Endothelial cell of umbilical vein (primary cell): ENCODE results near the gene HABP4. TPM values are rescaled to one million over a fixed set of nuclear protein-coding genes. Genes with fewer than 3 reads are reported as not detected.

Experiments
- BruUV-seq: library from RNA; stranded (reverse); fragments of 400-500 nt; replicated peaks from 2 replicates; lab custom pipeline; 2021; lab: Mats Ljungman, UMichigan
- CTCF ChIA-PET: fragments of 300-600, 350-600 bp; sonication (Branson Sonifier 250); formaldehyde crosslinking; loops from one replicate; lab custom pipeline; 2021; ENCODE audit warnings: antibody characterized with exemption, inconsistent platforms; lab: Charles Lee
- POLR2A ChIA-PET: fragments of 300-600, 350-600 bp; sonication (Branson Sonifier 250); formaldehyde crosslinking; loops from one replicate; lab custom pipeline; 2021; ENCODE audit warnings: antibody characterized with exemption, inconsistent platforms; lab: Charles Lee
- DNase-seq: peaks from one replicate; pipeline ENCODE4 v3.0.0-alpha.2; 2011; ENCODE audit warnings: low read depth, low spot score
- FAIRE-seq: peaks from 2 replicates; lab custom pipeline; 2011; peaks lifted over from hg19 to GRCh38; lab: Jason Lieb, UNC
- H2AFZ ChIP-seq: 2 replicates; pipeline ENCODE4 v1.6.0; 2012; ENCODE audit warnings: low read depth, low read length, control low read depth, inconsistent platforms
- H3K27ac ChIP-seq: 2 replicates; pipeline ENCODE4 v1.5.1; 2011; ENCODE audit warnings: low read depth, mild to moderate bottlenecking, control low read depth, low read length, moderate library complexity; ENCODE audit not compliant: insufficient read depth
- H3K27me3 ChIP-seq, 2 experiments: 2 replicates each; pipeline versions ENCODE4 v1.6.0 to v1.6.1; 2011; ENCODE audit warnings: low read length in 2 of 2, mixed read lengths in 1 of 2; ENCODE audit not compliant: control insufficient read depth in 2 of 2, insufficient read depth in 2 of 2
- H3K36me3 ChIP-seq, 2 experiments: 2 replicates in 1 of 2; 3 replicates in 1 of 2; pipeline ENCODE4 v1.5.1; 2011; ENCODE audit warnings: low read length in 2 of 2, mild to moderate bottlenecking in 1 of 2, moderate library complexity in 1 of 2; ENCODE audit not compliant: control insufficient read depth in 2 of 2, insufficient read depth in 2 of 2; ENCODE audit errors: extremely low read depth in 1 of 2
- H3K4me1 ChIP-seq: 3 replicates; pipeline ENCODE4 v1.5.1; 2011; ENCODE audit warnings: mild to moderate bottlenecking, low read length; ENCODE audit not compliant: control insufficient read depth, insufficient read depth; ENCODE audit errors: extremely low read depth
- H3K4me2 ChIP-seq: 2 replicates; pipeline ENCODE4 v1.6.1; 2011; ENCODE audit warnings: low read length, control low read depth, mixed read lengths; ENCODE audit not compliant: insufficient read depth
- H3K4me3 ChIP-seq, 3 experiments: fragments of 200-600 bp in 1 of 3; sonication (generic), shearing (Covaris generic) in 1 of 3; replicated peaks in 1 of 3; 2 replicates each; pipeline ENCODE4 v1.5.1; 2011 to 2016; ENCODE audit warnings: control low read depth in 3 of 3, low read length in 3 of 3, mild to moderate bottlenecking in 2 of 3, inconsistent platforms in 1 of 3, low read depth in 1 of 3, moderate library complexity in 1 of 3; ENCODE audit not compliant: insufficient read depth in 1 of 3
- H3K79me2 ChIP-seq: 2 replicates; pipeline ENCODE4 v1.6.0; 2012; ENCODE audit warnings: low read length, inconsistent platforms; ENCODE audit not compliant: control insufficient read depth, insufficient read depth
- H3K9ac ChIP-seq: replicated peaks from 2 replicates; pipeline ENCODE3; 2011; ENCODE audit warnings: low read length, control low read depth; ENCODE audit not compliant: insufficient read depth; ENCODE audit errors: extremely low read depth
- H3K9me1 ChIP-seq: replicated peaks from 3 replicates; pipeline ENCODE4 v1.6.0; 2011; ENCODE audit warnings: mild to moderate bottlenecking, low read length; ENCODE audit not compliant: control insufficient read depth, insufficient read depth; ENCODE audit errors: extremely low read depth
- H3K9me3 ChIP-seq: replicated peaks from 2 replicates; pipeline ENCODE4 v1.5.1; 2012; ENCODE audit warnings: low read length, inconsistent platforms; ENCODE audit not compliant: control insufficient read depth, insufficient read depth
- H4K20me1 ChIP-seq: replicated peaks from 2 replicates; pipeline ENCODE3; 2011; ENCODE audit warnings: mild to moderate bottlenecking, low read length; ENCODE audit not compliant: control insufficient read depth, insufficient read depth; ENCODE audit errors: extremely low read depth
- CTCF ChIP-seq, 2 donors: IDR thresholded peaks; 1 replicate in 1 of 2; 2 replicates in 1 of 2; pipeline ENCODE4 v1.5.1; 2011; ENCODE audit warnings: low read length in 2 of 2, mild to moderate bottlenecking in 2 of 2, moderate library complexity in 2 of 2, control low read depth in 1 of 2, inconsistent platforms in 1 of 2, low read depth in 1 of 2; ENCODE audit not compliant: insufficient read depth in 1 of 2; ENCODE audit errors: extremely low read depth in 1 of 2
- EZH2 ChIP-seq: IDR thresholded peaks from 2 replicates; pipeline ENCODE4 v1.6.1; 2012; ENCODE audit warnings: borderline replicate concordance, low read depth, mild to moderate bottlenecking, moderate library complexity, low read length, inconsistent platforms; ENCODE audit not compliant: severe bottlenecking
- FOS ChIP-seq: IDR thresholded peaks from 2 replicates; pipeline ENCODE4 v1.6.1; 2011; ENCODE audit warnings: mild to moderate bottlenecking, low read length, moderate library complexity, borderline replicate concordance; ENCODE audit not compliant: insufficient read depth
- GATA2 ChIP-seq: IDR thresholded peaks from 2 replicates; pipeline ENCODE4 v1.7.0; 2011; ENCODE audit warnings: low read depth, mild to moderate bottlenecking, moderate library complexity, mixed read lengths, low read length; ENCODE audit not compliant: insufficient read length, insufficient read depth
- JUN ChIP-seq: IDR thresholded peaks from 2 replicates; pipeline ENCODE4 v1.6.1; 2011; ENCODE audit warnings: borderline replicate concordance, low read depth; ENCODE audit not compliant: insufficient read length, insufficient read depth
- MYC ChIP-seq: IDR thresholded peaks from one replicate; pipeline ENCODE4 v1.6.1; 2011; ENCODE audit warnings: mild to moderate bottlenecking, low read depth, low read length
- POLR2A ChIP-seq: IDR thresholded peaks from 2 replicates; pipeline ENCODE4 v1.6.1; 2012; ENCODE audit warnings: low read depth, mild to moderate bottlenecking, control low read depth, low read length
- POLR2AphosphoS5 ChIP-seq: IDR thresholded peaks from 2 replicates; pipeline ENCODE4 v1.6.1; 2012; ENCODE audit warnings: low read depth, mild to moderate bottlenecking, control low read depth, low read length, moderate library complexity; ENCODE audit not compliant: insufficient read depth
- dilution Hi-C: fragments of 300-500 bp; cut with MboI; formaldehyde crosslinking; loops from one replicate; pipeline ENCODE4 v1.15.0; 2019; ENCODE audit warnings: low sequenced_read_pairs; ENCODE audit not compliant: extremely low pct_ligation_motif_present
- intact Hi-C: fragments of 100-400 bp; cut with micrococcal nuclease; formaldehyde crosslinking; loops from one replicate; pipeline ENCODE4 v1.10.0; 2022
- polyA plus RNA-seq, 4 experiments: library from polyadenylated mRNA; depleted of rRNA in 3 of 4; stranded (reverse) in 3 of 4; unstranded in 1 of 4; fragments of >200 nt; gene quantifications; 2 replicates each; pipeline versions ENCODE4 v1.2.1 to v1.2.3, GENCODE V29; 2011 to 2012; ENCODE audit warnings: missing spikeins in 1 of 4
- total RNA-seq: library from RNA; stranded (reverse); gene quantifications from 2 replicates; pipeline ENCODE4 v1.2.3, GENCODE V29; 2021
- TF ChIP-seq, protein P1 (sequence below): IDR thresholded peaks from 2 replicates; pipeline ENCODE4 v1.6.1; 2011; ENCODE audit not compliant: insufficient read depth, insufficient read length

Gene HABP4
- total and polyA plus RNA-seq, 2 donors (not counting 3 experiments of a cell fraction or from before 2014, with no cell fraction given): 4.6 to 11.1 TPM

- no peaks in the 10 kb centered on the region for H3K9me1 ChIP-seq
- FAIRE-seq (no peak), DNase-seq (no peak)
- intact Hi-C loops: no loop called here
- H3K27me3 ChIP-seq: no peaks in the 10 kb centered on the region
- ChIA-PET CTCF (no interaction called here), POLR2A (no interaction called here)
- no peaks in the 10 kb centered on the region for H3K4me1 ChIP-seq
- no peak overlapping the region for H3K27ac ChIP-seq
- H3K79me2 ChIP-seq: no peaks in the 10 kb centered on the region
- H3K9me3 ChIP-seq: no peaks in the 10 kb centered on the region
- H3K36me3 ChIP-seq: peaks cover 0 to 3% of the 10 kb centered on the region in 2 experiments
- H3K4me3 ChIP-seq: no peak overlapping the region
- no peaks in the 10 kb centered on the region for H4K20me1 ChIP-seq
- no peak overlapping the region for H3K9ac ChIP-seq
- dilution Hi-C loops: no loop called here
- no peak overlapping the region for H3K4me2 ChIP-seq
- BruUV-seq: no TSS peak
- no peak for TF ChIP-seq MYC
- no peak for TF ChIP-seq EZH2
- no peak for TF ChIP-seq CTCF (IDR thresholded peaks at IDR 0.05; ENCODE audit: extremely low read depth in 1 of 2, insufficient read depth in 1 of 2, low read depth in 1 of 2, low read length in 2 of 2)
- no peak for TF ChIP-seq POLR2A
- TF ChIP-seq, protein P1, sequence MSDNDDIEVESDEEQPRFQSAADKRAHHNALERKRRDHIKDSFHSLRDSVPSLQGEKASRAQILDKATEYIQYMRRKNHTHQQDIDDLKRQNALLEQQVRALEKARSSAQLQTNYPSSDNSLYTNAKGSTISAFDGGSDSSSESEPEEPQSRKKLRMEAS: no peak
- no peak for TF ChIP-seq POLR2AphosphoS5
- TF ChIP-seq GATA2: no peak
- no peak for TF ChIP-seq FOS
- no peak for TF ChIP-seq JUN
- H2AFZ ChIP-seq: no peak overlapping the region
These were observed 44.3 kb downstream of the HABP4 start for GRCh38 chr9:96494215-96494800.
